Urinary bladder (tissue), 4 donors: ENCODE results near the gene YBX2. TPM values are rescaled to one million over a fixed set of nuclear protein-coding genes. Genes with fewer than 3 reads are reported as not detected.
"Not testable (repeated sequence)": the region's sequence is repeated elsewhere in the genome, so short reads cannot be mapped to it uniquely, and the experiment has no call there.

ENCODE experiments used
- DNase-seq: peaks from one replicate; pipeline ENCODE4 v3.0.0-alpha.2; 2015; ENCODE audit errors: extremely low spot score
- H3K27ac ChIP-seq: one replicate; pipeline ENCODE4 v1.5.1; 2013; ENCODE audit warnings: low read depth, mild to moderate bottlenecking, moderate library complexity
- H3K36me3 ChIP-seq: one replicate; pipeline ENCODE4 v1.6.1; 2013; ENCODE audit warnings: mild to moderate bottlenecking, moderate library complexity; ENCODE audit not compliant: insufficient read depth
- H3K4me1 ChIP-seq: one replicate; pipeline ENCODE4 v1.6.1; 2013; ENCODE audit warnings: mild to moderate bottlenecking, moderate library complexity; ENCODE audit not compliant: insufficient read depth
- H3K4me3 ChIP-seq: one replicate; pipeline ENCODE4 v1.5.1; 2013; ENCODE audit warnings: low read depth, low read length
- WGBS: extraction: QIAGEN DNeasy Blood & Tissue Kit; methylation state at CpG from one replicate; pipeline ENCODE4 v1.1.7; 2013; 5-methylcytosine and 5-hydroxymethylcytosine counted together
- polyA plus RNA-seq: library from polyadenylated mRNA; stranded (reverse); fragments of 200-250 nt; gene quantifications from one replicate; pipeline ENCODE4 v1.2.3, GENCODE V29; 2013
- small RNA-seq: library from RNA; depleted of rRNA; stranded (forward); fragments of <200 nt; gene quantifications from one replicate; pipeline ENCODE3, GENCODE V24; 2014
- total RNA-seq: library from RNA; depleted of rRNA; stranded (reverse); fragments of >200 nt; gene quantifications from one replicate; pipeline ENCODE4 v1.2.3, GENCODE V29; 2014
- donor health status: healthy with polysubstance abuse.
- donor health status: healthy.

Gene YBX2
- total and polyA plus RNA-seq, 2 donors, result 0.37 to 1.8 TPM

DNA sequence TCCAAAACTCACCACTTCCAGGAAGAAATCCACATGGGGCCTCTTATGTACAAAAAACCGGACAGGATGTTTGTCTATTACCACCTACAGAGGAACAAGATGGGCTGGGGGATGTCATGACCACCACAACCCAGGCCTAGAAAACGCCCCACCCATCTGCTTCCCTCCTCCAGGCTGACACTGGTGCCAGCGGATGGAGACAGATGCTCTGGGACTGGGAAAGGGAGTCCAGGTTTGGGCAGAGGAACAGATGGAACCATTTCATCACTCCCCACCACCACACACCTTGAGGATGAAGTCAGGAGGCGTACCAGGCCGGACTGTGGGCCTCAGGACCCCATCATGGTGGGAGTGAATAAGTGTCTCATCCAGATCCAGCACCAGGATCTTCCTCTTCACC is 47.7 kb downstream of the YBX2 start:
- DNase-seq, result no peak
- no peak overlapping the region for H3K27ac ChIP-seq
- WGBS, result 92% methylated on average over 5 of the region's 5 CpGs
- H3K36me3 ChIP-seq, result no peaks in the 10 kb centered on the region
- no peak overlapping the region for H3K4me3 ChIP-seq
- peaks cover 3% of the 10 kb centered on the region for H3K4me1 ChIP-seq

DNA sequence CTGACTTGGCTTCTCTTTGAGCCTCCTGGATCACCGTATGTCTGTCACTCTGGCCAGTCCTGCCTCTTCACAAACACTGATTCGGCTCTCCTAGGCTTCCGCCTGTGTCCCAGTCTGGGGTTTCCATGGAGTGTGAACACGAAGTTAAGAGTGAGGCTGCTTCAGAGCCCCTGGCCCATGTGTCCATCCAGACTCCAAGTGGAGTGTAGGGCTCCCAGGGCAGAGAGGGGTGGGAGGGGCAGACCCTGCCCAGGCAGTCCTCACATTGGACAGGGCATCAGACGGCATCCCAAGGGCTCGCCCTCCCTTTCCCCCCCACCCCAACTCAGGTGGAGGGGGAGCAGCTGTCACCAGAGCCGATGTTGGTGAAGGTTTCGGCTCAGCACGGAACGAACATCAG is 50.6 kb downstream of the YBX2 start:
- not testable (repeated sequence) for H3K4me1 ChIP-seq, H3K36me3 ChIP-seq, H3K27ac ChIP-seq, DNase-seq, H3K4me3 ChIP-seq
- 77% methylated on average over 10 of the region's 10 CpGs for WGBS

DNA sequence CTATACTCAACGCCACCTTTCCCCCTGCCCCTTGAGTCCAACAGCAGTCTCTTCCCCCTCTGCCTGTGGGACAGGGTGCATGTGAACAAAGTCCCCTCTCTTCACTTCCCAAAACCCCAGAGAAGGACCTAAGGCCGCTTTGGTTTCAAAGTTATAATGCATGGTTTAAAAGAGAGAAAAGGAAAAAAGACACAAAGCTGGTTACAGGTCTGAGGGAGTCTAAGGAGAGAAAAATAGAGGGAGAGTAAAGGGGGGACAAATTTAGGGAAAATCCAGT is 51.0 kb downstream of the YBX2 start:
- WGBS, result 40% methylated on average over 2 of the region's 2 CpGs
- H3K4me1 ChIP-seq, result no peaks in the 10 kb centered on the region
- DNase-seq, result no peak
- no peaks in the 10 kb centered on the region for H3K36me3 ChIP-seq
- H3K27ac ChIP-seq, result peak overlapping the region; percentile 92
- H3K4me3 ChIP-seq, result peak overlapping the region; percentile 80

DNA sequence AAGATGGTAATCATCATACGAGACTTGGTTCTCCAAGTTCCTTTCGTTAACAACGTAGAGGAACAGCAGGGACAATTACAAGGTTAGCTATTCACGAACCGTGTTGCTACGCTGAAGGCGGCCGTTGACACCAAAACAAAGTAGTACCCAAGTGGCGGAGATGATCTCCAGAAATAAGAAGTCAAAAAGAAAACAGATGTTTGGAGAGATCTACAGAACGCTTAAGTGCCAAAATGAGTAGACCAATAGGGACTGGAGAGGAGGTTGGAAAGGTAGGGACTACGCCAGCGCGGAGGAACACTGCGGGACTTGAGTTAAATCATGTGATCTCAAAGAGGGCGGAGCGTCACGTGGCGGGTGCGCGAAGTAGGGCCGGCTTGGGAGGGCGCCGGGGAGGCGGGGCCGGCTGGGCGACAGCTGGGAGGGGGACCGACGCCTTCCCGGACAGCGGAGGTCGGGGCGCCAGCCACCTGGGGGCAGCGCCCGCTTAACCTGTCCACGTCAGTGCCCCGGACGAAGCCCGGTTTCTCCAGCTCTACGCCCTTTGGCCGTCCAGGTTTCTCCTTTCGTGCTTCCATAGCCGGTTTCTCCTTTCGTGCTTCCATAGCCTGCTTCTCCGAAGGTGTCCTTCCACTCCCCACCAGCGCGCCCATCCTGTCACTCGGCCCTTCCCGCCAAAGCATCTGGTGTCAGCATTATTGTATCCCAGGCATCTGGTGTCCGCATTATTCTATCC is 51.6 kb downstream of the YBX2 start:
- 1% methylated on average over 49 of the region's 49 CpGs for WGBS
- Histone ChIP-seq H3K4me1 (no peaks in the 10 kb centered on the region), H3K27ac (peak overlapping the region; percentile 92), H3K4me3 (peak overlapping the region; percentile 80), H3K36me3 (no peaks in the 10 kb centered on the region)
- DNase-seq, result peak; percentile 95

DNA sequence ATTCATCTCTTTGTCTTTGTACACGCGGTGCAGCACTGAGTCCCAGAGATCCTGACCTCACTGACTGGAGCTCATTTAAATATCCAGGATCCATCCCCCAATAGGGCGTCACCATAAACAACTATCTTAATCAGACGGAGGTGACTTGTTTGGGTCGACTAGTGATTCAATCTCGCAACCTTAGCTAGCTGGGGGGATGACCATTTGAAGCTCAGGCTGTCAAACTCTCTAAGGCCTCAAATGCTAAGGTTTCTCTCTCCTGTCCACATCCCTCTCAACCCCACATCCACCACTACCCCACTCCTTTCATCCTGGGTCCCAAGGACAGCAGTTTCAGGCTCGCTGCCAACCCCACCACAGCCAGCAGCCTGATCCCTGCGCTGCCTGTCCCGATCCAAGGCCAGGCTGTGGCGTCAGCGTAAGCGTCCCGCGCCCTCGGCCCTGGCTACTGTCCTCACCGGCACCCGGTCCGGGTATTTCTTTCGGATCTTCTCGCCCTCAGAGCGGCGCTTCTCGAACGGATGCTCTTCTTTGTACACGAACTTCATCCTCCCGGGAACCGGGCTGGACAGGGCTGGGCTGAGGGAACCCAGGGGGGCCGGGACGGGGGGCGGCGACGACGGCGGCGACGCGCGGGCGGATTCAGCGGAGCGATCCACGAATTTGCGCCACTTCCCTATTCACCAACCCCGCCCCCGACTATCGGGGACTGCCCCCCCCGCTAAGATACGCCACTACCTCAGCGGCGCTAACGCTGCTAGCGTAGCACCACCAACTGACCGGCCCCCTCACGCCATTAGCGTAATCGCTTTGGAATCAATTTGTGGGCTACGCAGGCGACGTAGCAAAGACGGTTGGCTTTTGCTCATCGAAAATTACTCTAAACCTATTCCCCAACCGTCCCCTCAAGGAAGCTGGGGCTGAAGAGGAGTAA is 52.4 kb downstream of the YBX2 start, which contains the start of gene GABARAP:
Gene GABARAP, minus strand, starts transcription at position 667 of the 934 bp plus-strand sequence. Its CDS starts 119 bp downstream, at position 548.
- WGBS, result under 1% methylated on average over 62 of the region's 62 CpGs
- H3K36me3 ChIP-seq, result no peaks in the 10 kb centered on the region
- peak within 1 kb of the TSS; percentile 80 for H3K4me3 ChIP-seq
- no peaks in the 10 kb centered on the region for H3K4me1 ChIP-seq
- peak; percentile 92 for DNase-seq
- peak within 1 kb of the TSS; percentile 99 for H3K27ac ChIP-seq

DNA sequence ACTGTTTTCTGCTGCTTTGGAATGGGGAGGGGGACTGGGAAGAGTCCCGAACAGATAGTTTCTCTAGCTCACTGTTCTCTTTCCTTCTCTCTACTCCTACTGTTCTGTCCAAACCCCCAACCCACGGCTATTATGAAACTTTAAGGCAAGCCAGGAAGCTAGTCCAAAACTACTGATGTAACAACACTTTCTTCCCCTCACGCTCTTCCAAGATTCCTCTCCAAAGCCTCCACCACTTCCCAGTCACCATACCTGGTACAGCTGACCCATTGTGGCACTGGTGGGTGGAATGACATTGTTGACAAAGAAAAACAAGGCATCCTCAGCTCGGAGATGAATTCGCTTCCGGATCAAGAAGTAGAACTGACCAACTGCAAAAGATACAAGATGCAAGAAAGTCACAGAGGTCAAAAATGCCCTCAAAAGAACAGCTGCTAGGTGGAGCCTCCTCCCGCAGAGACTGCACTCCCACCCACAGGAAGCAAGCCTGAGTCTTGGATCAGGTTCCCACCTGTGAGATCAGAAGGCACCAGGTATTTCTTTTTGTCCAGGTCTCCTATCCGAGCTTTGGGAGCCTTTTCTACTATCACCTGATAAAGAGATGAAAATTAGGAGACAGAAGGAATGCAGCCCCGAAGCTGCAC is 53.2 kb downstream of the YBX2 start:
- Histone ChIP-seq H3K4me1 (no peaks in the 10 kb centered on the region), H3K27ac (peak overlapping the region; percentile 99), H3K4me3 (peak overlapping the region; percentile 80), H3K36me3 (no peaks in the 10 kb centered on the region)
- no peak for DNase-seq
- 33% methylated on average over 9 of the region's 9 CpGs for WGBS

DNA sequence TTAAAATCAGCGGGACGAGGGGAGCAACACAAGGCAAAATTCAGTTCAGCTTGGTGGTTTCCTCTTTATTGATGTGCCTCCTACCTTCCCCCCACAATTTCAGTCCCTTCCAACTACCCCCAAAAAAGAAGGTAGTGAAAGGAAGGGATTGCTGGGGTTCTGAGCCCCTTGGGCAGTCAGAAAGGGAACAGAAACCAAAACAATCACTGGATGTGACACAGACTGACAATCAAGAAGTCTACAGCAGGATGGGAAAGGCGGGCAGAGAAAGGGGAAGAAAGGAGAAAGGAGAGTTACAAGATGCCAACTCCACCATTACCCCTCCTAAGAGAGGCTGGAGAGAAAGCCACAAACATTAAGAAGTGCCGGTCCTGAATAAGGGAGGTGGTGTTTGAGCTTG is 54.1 kb downstream of the YBX2 start:
- Histone ChIP-seq H3K4me1 (no peaks in the 10 kb centered on the region), H3K36me3 (no peaks in the 10 kb centered on the region), H3K27ac (no peak overlapping the region), H3K4me3 (no peak overlapping the region)
- no peak for DNase-seq
- 69% methylated on average over 4 of the region's 4 CpGs for WGBS

DNA sequence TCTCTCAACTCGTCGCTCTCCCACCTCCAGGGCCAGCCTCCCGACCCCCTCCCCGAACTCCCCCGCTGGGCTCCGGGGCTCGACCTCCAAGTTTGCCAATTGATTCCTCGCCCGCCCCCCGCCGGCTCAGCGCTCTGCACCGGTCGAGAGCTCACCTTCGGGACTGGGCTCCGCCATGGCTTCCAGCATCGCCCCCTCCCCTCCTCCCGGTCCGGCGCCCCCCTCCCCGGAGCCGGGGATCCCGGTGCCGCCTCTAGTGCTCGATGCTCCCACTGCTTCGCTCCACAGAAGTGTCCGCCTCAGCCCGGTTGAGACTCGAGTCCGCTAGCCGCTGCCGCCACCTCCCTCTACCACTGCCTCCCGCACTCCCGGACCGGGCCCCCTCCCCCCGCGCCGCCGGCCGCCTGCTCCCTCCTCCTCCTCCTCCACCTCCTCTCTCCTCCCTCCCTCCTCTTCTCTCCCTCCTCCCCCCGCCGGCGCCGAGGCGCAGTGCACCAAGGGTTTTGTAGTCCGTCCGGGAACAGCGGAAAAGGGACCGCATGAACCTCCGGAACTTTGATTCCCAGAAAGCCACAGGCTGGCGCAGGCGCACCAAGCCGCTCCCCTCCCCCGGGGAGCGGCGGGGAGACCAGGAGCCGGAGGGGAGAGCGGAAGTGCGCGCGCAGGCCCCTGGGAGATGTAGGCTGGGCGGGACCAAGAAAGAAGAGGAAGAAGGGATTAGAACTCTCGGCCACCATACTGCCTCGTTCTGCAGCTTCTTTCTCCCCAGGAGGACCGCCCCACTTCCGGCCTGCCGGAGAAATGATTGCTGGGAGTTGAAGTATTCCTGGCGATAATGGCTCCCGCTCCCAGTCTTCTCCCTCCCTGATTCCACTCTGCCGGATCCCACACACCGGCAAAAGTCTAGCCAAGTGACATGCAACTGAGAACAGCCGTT is 55.1 kb downstream of the YBX2 start, which contains the start of gene PHF23:
Gene PHF23, minus strand, starts transcription at position 367 of the 937 bp plus-strand sequence. Its CDS starts 178 bp downstream, at position 189.
- WGBS, result 1% methylated on average over 72 of the region's 72 CpGs
- H3K27ac ChIP-seq, result peak within 1 kb of the TSS; percentile 97
- peak; percentile 99 for DNase-seq
- no peaks in the 10 kb centered on the region for H3K36me3 ChIP-seq
- H3K4me1 ChIP-seq, result no peaks in the 10 kb centered on the region
- H3K4me3 ChIP-seq, result peak within 1 kb of the TSS; percentile 92

DNA sequence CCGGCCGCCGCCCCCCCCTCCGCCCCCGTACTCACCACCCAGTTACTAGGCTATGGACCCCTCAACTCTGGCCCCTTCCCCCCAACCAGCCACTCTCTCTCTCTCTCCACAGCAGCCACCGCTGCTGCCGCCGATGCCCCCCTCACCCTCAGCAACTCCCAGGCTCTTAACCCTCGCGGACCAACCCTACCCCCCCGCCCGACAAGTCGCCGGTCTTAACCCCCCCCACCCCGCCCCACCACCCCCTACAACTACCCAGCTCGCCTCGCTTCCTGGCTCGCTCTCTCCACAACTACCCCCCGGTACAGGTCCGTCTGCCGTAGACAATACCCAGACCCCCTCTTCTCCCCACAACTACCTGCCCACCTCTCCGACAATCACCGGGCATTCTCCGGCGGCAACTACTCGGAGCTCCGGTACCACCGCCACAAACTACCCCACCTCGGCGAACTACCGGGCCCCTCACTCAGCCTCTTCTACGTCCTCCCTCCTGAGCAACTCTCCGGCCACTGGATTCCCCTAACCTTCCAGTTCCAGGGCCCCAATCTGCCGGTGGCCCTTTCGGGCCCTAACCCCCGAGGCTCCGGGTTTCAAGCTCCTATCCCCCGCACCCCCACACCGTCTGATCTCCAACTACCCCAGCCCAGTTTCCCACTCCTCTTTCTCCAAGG is 55.9 kb downstream of the YBX2 start:
- DNase-seq, result no peak
- peak overlapping the region; percentile 92 for H3K4me3 ChIP-seq
- no peaks in the 10 kb centered on the region for H3K4me1 ChIP-seq
- no peaks in the 10 kb centered on the region for H3K36me3 ChIP-seq
- peak overlapping the region; percentile 97 for H3K27ac ChIP-seq
- WGBS, result 1% methylated on average over 39 of the region's 39 CpGs

Small RNAs within 50 kb of the gene (small RNA-seq; reads per million reads assigned to genes)
- not detected for gene AC026954.2
- not detected for gene RF00019

Other genes starting within 250 kb of the YBX2 start
Only the 30 nearest of the 31 such genes appear.
- gene ASGR2, start 179.8 kb downstream of the YBX2 start, total RNA-seq, result not detected
- gene ASGR2, start 179.8 kb downstream of the YBX2 start, polyA plus RNA-seq, result 1.7 TPM
- 1.7 TPM for gene ASGR1, start 115.3 kb downstream of the YBX2 start, total RNA-seq
- gene ASGR1, start 115.3 kb downstream of the YBX2 start, polyA plus RNA-seq, result 1.6 TPM
- 19.4 TPM for gene DLG4, start 74.8 kb downstream of the YBX2 start, total RNA-seq
- gene DLG4, start 74.8 kb downstream of the YBX2 start, polyA plus RNA-seq, result 17.1 TPM
- gene ACADVL, start 74.7 kb downstream of the YBX2 start, total RNA-seq, result 130 TPM
- 314 TPM for gene ACADVL, start 74.7 kb downstream of the YBX2 start, polyA plus RNA-seq
- gene DVL2, start 60.1 kb downstream of the YBX2 start, total RNA-seq, result 45.5 TPM
- gene DVL2, start 60.1 kb downstream of the YBX2 start, polyA plus RNA-seq, result 41.5 TPM
- gene PHF23, start 55.2 kb downstream of the YBX2 start, total RNA-seq, result 18.8 TPM
- 39.0 TPM for gene PHF23, start 55.2 kb downstream of the YBX2 start, polyA plus RNA-seq
- gene GABARAP, start 52.2 kb downstream of the YBX2 start, total RNA-seq, result 246 TPM
- gene GABARAP, start 52.2 kb downstream of the YBX2 start, polyA plus RNA-seq, result 681 TPM
- 40.0 TPM for gene CTDNEP1, start 42.9 kb downstream of the YBX2 start, total RNA-seq
- 89.2 TPM for gene CTDNEP1, start 42.9 kb downstream of the YBX2 start, polyA plus RNA-seq
- gene ELP5, start 42.4 kb downstream of the YBX2 start, total RNA-seq, result 17.7 TPM
- 39.2 TPM for gene ELP5, start 42.4 kb downstream of the YBX2 start, polyA plus RNA-seq
- 24.2 TPM for gene CLDN7, start 32.2 kb downstream of the YBX2 start, total RNA-seq
- gene CLDN7, start 32.2 kb downstream of the YBX2 start, polyA plus RNA-seq, result 34.4 TPM
- gene SLC2A4, start 12.9 kb downstream of the YBX2 start, total RNA-seq, result 11.6 TPM
- 66.1 TPM for gene SLC2A4, start 12.9 kb downstream of the YBX2 start, polyA plus RNA-seq
- gene EIF5A, start 13.0 kb upstream of the YBX2 start, total RNA-seq, result 123 TPM
- 348 TPM for gene EIF5A, start 13.0 kb upstream of the YBX2 start, polyA plus RNA-seq
- gene GPS2, start 20.7 kb upstream of the YBX2 start, total RNA-seq, result 25.0 TPM
- 70.2 TPM for gene GPS2, start 20.7 kb upstream of the YBX2 start, polyA plus RNA-seq
- gene NEURL4, start 34.7 kb upstream of the YBX2 start, total RNA-seq, result 20.9 TPM
- 26.0 TPM for gene NEURL4, start 34.7 kb upstream of the YBX2 start, polyA plus RNA-seq
- gene ACAP1, start 41.9 kb upstream of the YBX2 start, total RNA-seq, result 1.5 TPM
- 4.3 TPM for gene ACAP1, start 41.9 kb upstream of the YBX2 start, polyA plus RNA-seq
- 3.9 TPM for gene KCTD11, start 57.5 kb upstream of the YBX2 start, total RNA-seq
- 19.3 TPM for gene KCTD11, start 57.5 kb upstream of the YBX2 start, polyA plus RNA-seq
- not detected for gene TMEM95, start 60.5 kb upstream of the YBX2 start, total RNA-seq
- gene TMEM95, start 60.5 kb upstream of the YBX2 start, polyA plus RNA-seq, result not detected
- gene TNK1, start 86.5 kb upstream of the YBX2 start, total RNA-seq, result 1.2 TPM
- gene TNK1, start 86.5 kb upstream of the YBX2 start, polyA plus RNA-seq, result 4.8 TPM
- gene PLSCR3, start 99.9 kb upstream of the YBX2 start, total RNA-seq, result 14.4 TPM
- gene PLSCR3, start 99.9 kb upstream of the YBX2 start, polyA plus RNA-seq, result 56.3 TPM
- gene TMEM256, start 109.5 kb upstream of the YBX2 start, total RNA-seq, result 76.2 TPM
- 113 TPM for gene TMEM256, start 109.5 kb upstream of the YBX2 start, polyA plus RNA-seq
- 8.5 TPM for gene NLGN2, start 113.2 kb upstream of the YBX2 start, total RNA-seq
- 40.9 TPM for gene NLGN2, start 113.2 kb upstream of the YBX2 start, polyA plus RNA-seq
- gene SPEM1, start 125.7 kb upstream of the YBX2 start, total RNA-seq, result not detected
- not detected for gene SPEM1, start 125.7 kb upstream of the YBX2 start, polyA plus RNA-seq
- gene SPEM2, start 131.0 kb upstream of the YBX2 start, total RNA-seq, result not detected
- not detected for gene SPEM2, start 131.0 kb upstream of the YBX2 start, polyA plus RNA-seq
- gene SPEM3, start 134.2 kb upstream of the YBX2 start, total RNA-seq, result not detected
- not detected for gene SPEM3, start 134.2 kb upstream of the YBX2 start, polyA plus RNA-seq
- gene TMEM102, start 140.8 kb upstream of the YBX2 start, total RNA-seq, result 3.1 TPM
- 4.0 TPM for gene TMEM102, start 140.8 kb upstream of the YBX2 start, polyA plus RNA-seq
- gene FGF11, start 144.9 kb upstream of the YBX2 start, total RNA-seq, result 2.1 TPM
- 0.95 TPM for gene FGF11, start 144.9 kb upstream of the YBX2 start, polyA plus RNA-seq
- 10.7 TPM for gene CHRNB1, start 150.4 kb upstream of the YBX2 start, total RNA-seq
- gene CHRNB1, start 150.4 kb upstream of the YBX2 start, polyA plus RNA-seq, result 15.4 TPM
- 21.1 TPM for gene ZBTB4, start 185.0 kb upstream of the YBX2 start, total RNA-seq
- 76.2 TPM for gene ZBTB4, start 185.0 kb upstream of the YBX2 start, polyA plus RNA-seq
- not detected for gene SLC35G6, start 186.8 kb upstream of the YBX2 start, total RNA-seq
- not detected for gene SLC35G6, start 186.8 kb upstream of the YBX2 start, polyA plus RNA-seq
- gene POLR2A, start 189.7 kb upstream of the YBX2 start, total RNA-seq, result 52.3 TPM
- 32.2 TPM for gene POLR2A, start 189.7 kb upstream of the YBX2 start, polyA plus RNA-seq